ENCODE measurements around the gene HOXD8.

Gene HOXD8
- total RNA-seq, result 0 reads per million in 2 experiments

DNA sequence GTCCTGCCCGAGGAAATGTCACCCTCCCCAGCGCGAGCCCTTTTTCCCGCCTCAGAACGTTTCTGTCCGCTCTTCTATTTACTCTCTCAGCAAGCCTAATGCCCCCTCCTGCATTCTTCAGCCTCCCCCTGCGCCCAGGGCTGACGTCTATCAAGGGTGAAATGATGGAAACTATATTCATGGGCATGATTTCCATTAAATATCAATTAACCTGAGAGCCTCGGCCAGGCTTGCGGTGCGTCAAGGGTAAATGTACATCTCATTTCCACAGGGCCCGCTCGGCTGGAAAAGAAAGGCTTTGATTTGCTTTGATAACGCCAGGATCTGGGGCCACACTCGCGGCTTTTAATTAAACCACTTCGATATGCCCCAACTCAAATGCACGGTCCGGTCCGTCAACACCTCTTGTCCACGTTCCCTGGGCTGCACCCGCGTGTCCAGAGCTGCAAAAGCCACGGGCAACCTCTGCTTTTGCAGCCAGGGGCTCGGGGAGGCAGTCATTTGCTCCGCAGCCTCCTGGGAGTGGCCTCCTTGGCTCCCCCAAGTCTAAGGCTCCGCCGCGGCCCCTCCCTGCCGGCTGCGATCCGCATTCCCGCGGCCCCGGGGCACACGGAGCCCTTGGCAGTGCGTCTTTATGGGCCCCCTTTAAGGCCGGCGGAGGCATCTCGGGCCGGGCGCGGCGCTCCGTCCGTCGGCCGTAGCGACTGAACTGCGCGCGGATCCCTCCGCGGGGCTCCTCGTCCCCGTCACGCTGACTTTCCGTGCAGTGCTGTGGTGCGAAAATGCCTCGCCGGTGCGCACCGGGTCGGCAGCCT, at the start of gene HOXD8:
Gene HOXD8, plus strand, starts transcription at position 724 of the 815 bp plus-strand sequence. CDS start 662 bp downstream, outside the sequence.
- no peak for DNase-seq (ENCODE audit: low read depth)

DNA sequence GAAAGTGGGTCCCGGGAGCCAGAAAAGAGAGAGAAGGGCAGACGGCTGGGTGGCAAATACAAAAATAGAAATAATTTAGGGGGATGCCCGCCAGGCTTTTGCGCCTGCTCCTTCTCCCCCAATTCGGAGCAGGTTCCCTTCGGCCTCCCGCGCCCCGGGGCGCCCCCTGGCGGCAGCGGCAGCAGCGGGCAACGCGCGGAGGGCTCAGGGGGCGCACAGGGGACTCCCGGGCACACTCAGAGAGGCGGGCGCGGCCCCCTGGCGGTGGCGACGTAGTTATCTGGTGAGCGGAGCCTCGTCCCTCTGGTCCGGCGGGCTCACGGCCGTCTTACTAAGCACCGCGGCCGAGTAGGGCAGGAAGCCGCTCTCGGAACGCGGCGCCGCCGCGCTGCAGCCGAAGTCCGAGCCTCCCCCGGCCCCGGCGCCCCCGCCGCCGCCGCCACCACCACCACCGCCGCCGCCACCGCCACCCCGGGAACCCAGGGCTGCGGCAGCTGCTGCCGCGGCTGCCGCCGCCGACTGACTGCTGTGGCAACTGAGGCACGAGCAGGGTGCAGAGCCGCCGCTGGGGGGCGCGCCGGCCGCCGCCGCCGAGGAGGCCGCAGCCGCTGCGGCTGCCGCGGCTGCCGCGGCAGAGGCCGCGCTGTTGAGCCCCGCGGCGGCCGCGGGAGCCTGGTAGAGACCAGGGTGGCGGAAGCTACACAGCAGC, 49.5 kb upstream of the HOXD8 start:
- DNase-seq (ENCODE audit: low read depth), result no peak

DNA sequence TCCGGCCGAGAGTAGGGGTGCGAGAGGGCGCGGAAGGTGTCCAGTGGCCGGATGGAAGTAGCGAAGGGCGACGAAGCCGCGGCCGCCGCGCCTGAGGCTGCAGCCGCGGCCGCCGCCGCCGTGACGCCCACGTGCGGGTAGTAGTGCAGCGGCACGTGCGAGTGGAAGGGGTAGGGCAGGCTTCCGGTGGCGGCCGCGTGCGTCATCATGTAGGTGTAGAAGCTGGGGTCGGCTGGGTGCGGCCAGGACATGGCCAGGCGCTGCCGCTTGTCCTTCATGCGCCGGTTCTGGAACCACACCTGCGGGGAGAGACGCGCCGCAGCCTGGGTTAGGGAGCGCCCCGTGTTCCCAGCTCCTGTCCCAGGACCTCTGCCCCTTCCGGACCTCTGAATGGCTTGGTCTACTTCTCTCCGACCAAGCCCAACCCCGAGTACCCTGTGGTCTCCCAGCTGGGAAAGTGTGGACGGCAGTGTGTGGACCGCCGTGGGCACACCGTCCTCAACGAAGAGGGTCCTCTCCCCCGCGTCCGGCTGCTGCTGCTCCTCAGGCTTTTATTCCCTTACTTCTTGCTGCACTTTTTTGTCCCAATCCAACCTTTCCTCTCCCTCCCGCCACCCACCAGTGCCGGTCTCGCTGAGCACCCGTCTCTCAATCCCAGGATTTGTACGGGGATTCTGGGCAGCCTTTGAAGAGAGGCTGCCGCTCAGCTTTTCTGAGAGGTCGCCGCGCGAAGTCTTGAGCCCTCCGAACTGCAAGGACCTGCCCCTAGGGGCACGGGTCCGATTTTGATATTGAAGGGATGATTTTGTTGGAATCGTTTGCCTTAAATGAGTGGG, 48.7 kb upstream of the HOXD8 start:
- DNase-seq (ENCODE audit: low read depth), result no peak

DNA sequence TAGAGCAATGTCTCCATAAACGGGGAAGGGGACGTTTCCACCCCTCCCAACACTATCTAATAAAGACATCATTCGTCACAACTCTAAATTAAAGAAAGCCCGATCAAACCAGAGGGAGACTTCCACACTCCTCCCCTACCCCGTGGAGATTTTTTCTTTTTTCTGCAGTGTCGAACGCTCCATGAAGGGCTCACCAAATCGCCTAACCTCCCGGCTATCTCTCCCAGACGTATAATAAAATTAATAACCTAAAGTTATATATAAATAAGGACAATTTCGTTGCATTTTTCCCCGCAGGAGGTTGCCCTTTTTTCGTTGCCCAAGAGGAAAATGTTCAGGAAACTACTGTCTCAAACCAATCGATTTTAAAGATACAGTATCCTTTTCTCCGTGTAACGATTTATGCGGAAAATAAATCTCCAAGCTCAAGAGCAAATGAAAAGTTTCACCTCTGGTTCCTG, 48.1 kb upstream of the HOXD8 start:
- no peak for DNase-seq (ENCODE audit: low read depth)

DNA sequence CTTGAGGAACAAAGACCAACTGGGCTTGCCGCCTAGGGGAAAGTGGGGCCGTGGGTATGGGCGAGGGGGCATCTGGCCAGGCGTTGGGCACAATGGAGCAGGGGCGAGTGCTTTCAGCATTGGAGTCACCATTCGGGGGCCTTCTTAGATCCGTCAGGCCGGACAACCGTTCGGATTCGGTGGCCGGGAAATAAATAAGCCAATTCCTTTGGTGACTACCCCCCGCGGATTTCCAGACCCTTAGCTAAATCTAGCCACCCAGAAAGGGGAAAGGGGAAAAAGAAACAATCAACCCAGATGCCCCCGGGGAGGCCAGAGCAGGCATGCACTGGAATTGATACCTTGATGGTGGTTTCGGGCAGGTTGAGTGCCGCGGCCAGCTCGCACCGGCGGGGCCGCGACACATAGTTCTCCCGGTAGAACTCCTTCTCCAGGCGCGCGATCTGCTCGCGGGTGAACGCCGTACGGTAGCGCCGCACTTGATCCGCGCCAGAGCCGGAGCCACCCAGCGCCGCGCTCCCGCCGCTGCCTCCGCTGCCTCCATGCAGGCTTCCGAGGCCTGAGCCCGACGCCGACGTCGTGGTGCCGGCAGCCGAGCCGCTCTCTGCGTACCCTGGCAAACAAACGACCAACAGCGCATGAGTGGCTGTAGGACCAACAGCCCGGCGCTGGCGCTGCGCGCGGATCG, 47.5 kb upstream of the HOXD8 start:
- DNase-seq (ENCODE audit: low read depth), result no peak

DNA sequence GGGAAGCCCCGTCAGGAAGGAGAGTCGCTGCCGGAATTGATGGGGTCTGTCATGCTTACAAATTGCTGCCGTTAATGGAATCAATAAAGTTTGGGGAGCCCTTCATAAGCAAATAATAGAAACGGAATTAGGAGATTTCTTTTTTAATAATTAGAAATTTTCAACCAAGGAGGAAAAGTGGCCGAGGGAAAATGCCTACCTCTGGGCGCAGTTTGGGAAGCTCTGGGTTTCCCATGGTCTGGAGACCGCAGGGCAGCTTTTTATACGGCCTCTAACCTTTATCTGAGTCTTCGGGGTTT, 47.0 kb upstream of the HOXD8 start:
- DNase-seq (ENCODE audit: low read depth), result no peak

DNA sequence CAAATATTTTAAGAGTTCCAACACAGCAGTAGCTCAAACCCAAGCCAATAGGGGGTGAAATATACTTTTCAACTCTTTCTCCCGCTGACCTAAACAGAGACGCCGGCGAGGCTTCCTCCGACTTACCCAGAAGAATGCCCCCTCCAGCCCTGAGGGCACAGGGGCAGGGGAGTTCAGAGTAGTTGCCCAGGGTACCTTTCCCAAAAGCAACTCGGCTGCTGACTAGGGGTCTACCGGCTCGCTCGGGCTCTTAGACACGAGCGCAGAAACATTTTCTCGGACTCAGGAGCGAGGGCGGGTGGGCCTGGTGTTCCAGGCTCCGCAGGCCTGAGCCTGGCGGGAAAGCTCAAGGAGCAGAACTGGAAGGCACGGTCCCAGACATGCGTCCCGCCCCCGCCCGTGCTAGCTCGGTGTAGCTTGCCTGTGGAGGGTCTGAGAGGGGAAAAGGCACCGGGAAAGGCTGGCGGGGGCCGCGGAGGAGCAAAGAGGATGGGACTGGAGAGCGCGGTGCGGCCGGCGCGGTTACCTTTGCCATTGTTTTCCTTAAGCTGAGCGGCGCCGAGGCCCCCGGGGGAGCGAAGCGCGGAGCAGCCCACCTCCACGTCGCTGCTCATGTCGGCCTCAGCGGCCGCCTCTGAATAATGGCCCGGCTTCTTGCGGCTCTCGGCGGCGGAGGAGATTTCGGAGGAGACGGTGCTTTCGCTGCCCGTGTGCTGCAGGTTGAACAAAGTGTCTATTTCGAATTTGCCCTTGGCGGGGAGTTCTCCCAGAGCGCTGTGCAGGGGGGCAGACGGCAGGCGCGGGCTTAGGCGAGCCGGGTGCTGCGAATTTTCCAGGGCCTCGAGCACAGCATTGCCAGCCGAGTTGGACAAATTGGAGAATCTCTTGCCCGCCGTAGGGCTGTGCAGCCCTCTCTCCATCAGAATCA, 46.4 kb upstream of the HOXD8 start:
- no peak for DNase-seq (ENCODE audit: low read depth)

DNA sequence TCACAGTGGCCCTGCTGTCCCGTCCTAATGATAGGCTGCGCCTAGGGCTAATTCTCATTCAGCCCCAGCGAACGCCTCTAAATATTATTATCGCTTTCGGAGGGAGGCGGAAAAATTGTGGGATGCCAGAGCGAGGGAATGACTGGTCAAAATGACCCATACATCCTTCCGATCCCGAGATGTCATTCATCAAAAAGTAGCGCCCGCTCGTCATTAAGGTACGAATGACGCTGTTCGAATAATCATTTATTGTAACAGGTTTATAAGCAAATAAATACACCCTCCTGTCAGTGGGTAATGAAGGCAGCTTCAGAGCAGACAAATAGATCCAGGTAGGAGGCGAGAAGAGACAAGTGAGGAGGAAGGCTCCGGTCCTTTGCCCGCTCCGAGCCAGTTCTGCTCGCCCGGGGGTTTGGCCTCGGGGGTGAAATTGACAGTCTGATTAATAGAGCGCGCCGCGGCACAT, 45.7 kb upstream of the HOXD8 start, which contains the start of gene EVX2:
Gene EVX2, minus strand, starts transcription at position 167 of the 466 bp plus-strand sequence. CDS start 186 bp downstream, outside the sequence.
- no peak for DNase-seq (ENCODE audit: low read depth)

DNA sequence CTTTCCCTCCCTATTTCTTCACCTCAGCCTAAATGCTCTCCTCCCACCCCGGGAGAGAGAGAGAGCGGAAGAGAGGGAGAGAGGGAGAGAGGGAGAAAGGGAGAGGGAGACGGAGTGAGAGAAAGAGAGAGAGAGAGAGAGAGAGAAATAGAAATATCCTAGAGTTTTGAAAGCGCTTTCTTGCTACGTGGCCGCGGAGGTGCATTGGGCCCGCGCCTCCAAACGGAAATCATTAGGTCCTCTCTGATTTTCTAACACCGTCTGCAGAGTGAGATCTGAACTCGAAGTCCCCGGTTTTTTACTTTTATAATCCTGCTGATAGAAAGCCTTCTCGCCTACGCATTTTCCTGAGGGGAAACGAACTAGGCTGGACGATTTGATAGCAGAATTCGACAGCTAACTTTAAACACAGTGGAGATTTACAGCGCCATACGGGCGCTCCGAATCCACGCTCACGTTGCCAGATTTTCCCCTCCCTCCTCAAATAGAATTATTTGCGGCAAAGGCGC, 44.8 kb upstream of the HOXD8 start:
- DNase-seq (ENCODE audit: low read depth), result no peak

DNA sequence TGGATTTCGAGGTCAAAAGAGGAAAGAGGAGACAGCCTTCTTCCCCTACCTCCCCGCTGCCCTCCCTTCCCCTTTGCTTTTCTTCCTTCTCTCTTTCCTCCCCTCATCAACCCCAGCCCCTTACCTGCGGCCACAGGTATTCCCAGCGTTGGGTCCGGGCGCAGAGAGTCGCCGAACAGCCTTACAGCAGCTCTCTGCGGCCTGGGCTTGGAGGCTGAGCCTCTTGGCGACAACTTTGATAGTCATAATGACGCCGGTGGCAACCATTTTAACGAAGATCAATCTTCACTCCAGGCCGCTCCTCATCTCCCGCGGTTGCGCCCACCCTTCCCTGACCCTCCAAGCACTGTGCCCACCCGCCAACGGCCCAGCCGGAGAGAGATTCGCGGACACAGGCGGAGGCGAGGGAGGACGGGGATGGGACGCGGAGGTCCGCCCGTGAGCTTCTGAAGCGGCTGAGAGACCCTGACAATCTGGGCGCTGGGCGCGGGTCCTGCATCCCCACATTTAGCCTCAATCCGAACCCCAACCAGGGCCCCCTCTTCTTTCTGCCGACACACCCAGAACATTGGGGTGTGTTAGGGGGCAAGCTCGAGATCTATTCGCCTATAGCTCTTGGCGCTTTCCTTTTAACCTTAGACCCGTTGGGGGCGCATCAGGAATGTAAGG, 44.3 kb upstream of the HOXD8 start:
- no peak for DNase-seq (ENCODE audit: low read depth)

DNA sequence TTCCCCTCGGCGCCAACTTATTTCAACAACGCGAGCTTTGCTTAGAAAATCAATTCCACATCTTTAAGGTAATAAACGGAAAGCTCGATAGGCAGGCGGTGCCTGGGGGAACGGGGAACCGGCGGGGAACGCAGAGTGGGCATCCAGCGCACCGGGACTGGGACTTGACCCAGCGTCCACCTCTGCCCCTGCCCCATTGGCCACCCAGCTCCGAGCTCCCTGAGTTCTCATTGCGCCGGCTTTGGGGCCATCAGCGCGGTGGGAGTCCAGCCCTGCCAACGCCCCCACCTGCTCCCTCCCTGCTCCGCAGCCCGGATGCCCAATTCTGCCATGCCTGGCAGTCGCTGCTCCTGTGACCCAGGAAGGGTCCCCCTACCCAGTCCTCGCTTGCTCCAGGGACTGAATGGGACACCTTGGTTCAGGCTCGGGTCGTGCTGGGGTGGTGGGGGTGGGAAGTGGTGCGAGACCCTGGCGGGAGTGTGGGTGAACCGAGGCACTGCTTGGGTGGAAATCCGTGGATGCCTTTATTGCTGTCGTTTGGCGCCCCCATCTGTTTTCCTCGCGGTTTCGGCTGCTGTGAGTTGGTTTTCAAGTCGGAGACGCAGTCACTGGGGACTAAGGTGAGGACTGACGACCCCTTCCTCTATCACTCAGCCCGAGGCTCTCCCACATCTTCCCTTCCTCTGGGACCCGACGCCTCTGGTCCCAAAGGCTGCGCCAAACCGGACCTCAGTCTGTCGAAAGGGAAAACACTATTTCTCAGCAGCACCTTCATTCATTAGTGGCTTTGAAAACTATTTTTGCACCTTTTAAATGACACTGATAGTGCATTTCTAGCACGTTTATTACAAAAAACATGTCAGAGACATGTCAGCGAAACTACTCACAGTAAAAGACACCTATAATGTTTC, 43.4 kb upstream of the HOXD8 start:
- no peak for DNase-seq (ENCODE audit: low read depth)

DNA sequence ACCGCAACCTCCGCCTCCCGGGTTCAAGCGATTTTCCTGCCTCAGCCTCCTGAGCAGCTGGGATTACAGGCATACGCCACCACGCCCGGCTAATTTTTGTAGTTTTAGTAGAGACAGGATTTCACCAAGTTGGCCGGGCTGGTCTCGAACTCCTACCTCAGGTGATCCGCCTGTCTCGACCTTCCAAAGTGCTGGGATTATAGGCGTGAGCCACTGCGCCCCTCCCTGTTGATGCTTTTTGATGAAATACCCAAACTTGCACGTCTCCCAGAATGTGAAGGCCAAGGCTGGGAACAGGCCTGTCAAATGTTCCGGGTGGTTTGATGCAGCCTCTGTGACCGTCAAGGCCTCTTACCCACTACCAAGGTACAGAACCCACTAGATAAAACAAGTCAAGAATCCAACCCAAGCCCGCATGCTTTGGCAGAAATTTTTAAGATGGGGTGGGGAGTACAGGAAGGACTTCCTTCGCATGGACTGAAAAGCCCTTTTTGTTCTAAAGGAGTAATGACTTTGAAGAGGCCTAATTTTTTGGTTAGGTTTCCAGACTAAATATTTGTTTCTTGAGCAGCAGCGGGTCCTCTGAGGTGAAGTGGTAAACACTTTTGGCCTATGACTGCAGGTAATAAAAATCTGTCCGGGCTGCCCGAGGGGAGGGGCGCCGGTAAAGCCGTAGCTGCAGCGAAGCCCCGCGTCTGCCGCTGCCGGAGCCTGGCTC, 42.0 kb upstream of the HOXD8 start:
- no peak for DNase-seq (ENCODE audit: low read depth)

DNA sequence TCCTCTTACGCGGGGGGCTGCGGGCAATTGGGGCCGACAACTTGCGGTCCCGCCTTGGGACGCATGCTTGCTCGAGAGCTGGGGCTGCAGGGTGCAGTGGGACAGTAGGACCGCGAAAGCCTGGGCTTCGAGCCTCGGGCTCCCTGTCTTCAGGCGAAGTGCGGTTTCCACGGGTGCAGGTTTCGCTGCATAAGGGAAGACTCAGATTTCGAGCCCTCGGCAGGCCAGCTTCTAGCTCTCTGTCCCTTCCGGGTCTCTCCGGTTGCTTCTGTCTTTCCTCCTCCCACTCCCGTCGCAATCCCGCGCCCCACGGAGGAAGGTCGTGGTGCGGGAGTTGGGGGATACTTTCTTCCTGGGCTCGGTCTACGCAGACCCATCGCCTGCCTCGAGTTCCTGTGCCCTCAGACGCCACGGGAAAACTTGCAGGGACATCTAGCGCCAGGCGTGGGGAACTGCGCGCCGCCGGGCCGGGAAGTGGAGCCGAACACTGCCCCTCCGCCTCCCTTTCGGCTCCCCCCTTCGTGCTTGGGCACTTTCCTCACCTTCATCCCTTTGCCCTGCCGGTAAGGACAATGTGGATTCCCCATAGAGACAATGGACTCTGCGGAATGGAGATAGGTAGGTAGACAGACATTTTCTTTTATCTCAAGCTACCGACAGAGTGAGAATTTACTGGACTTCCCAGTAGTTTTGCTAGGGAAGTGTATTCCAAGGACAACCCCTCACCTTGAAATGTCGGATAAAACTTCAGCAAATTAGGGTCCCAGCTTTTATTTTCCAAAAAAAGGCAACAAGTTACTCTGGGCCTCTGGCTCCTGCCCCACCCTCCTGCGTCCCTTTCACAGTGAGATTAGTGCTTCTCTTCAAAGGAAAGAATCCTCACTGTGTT, 41.2 kb upstream of the HOXD8 start:
- DNase-seq (ENCODE audit: low read depth), result no peak

DNA sequence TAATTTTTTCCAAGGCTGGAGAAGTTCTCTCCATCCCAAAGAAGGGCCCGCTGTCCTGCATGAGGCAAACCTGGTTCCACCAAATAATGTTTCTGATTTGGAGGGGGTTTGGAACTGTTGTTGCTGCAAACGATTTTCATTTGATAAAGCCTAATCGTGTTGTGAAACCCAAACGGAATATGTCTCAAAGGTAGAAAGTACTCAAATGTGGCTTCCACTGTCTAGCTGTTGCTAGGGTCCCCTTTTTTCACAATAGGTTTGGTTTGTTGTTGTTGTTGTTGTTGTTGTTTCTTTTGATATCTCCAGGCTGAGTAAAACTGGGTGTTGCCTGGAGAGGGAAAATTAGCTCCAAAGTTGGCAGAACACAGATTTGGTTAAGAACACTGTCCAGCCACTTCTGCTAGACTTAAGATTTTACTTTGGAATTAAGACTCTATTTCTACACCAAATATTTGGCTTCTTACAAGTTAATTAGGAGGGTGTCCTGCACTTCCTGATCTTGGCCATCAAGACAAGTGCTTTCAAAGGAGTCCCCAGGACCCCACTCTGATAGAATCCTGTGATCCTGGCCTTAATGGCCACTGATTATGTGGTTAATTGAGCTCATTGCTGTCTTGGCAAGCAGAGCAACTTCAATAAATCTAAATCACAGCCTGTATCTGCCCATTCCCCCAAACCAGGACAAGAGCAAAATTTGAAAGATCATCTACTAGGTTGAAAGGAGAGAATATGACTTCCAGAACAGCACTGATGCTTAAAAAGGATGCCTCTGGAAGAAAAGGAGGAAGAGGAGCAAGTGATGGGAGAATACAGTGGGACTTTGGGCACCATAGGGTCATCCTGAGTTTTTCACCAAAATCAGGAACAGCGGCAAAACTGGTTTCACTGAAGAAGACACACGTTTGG, 40.3 kb upstream of the HOXD8 start:
- DNase-seq (ENCODE audit: low read depth), result no peak

DNA sequence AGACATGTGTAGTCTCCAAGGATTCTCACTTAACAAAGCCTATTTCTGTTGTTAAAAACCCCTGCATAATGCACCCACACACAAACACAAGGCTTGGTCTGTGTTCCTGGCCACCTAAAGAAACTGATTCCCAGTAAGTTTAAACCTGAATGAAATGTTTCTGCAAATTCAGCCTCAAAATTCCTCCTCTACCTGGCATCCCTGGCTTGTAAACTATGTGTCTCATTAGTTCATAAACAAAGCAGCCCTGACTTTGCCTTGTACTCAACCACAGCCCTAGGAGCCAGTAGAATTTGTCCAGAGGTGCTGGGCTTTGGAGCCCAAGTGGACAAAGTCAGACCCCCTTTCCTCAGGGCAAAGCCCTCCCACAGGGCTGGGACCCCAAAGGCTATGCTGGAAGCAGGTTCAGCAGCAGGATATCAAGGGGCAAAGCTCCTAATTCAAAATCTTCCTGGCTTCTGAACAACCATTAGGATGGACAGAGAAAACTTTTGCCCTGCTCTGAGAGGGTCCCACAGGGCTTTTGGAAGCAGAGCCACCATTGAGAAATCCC, 39.6 kb upstream of the HOXD8 start:
- no peak for DNase-seq (ENCODE audit: low read depth)

DNA sequence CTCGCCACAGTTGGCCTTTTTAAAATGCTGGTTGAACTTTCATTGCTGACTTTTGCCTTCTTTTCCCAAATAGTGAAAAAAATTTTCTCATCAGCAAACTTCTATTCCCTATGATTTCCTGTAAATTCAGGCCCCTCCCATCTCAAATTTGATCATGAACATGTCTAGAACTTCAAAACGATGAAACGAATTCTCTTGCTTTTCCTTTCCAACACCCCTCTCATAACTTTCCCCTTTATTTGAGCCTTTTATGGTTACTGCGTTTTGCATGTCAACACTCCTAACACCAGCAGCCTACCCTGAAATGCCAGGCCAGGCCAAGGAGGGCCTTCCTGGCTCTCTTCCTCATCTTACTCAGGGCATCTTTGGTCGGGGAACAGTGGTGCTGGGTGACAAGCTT, 38.6 kb upstream of the HOXD8 start:
- DNase-seq (ENCODE audit: low read depth), result no peak

All from T follicular helper cell (primary cell).